A673 (cell line): Measurements from ENCODE around the gene ZSCAN12.

Experiments used
- CTCF ChIP-seq: fragments of 300-800, 200-600 bp; sonication (generic); conservative IDR thresholded peaks from 2 replicates; pipeline ENCODE4 v1.5.1; 2017; ENCODE audit warnings: low read depth, mild to moderate bottlenecking, antibody characterized with exemption, low read length, moderate library complexity, mixed read lengths
- EZH2 ChIP-seq: fragments of 200-600 bp; sonication (generic); IDR thresholded peaks from 2 replicates; pipeline ENCODE4 v1.6.1; 2017; ENCODE audit warnings: borderline replicate concordance, low read depth, mild to moderate bottlenecking, mixed read lengths, antibody characterized with exemption, low read length; ENCODE audit not compliant: poor library complexity, severe bottlenecking

GRCh38 chr6:28351493-28351925 lies 48.0 kb downstream of the ZSCAN12 start:
- TF ChIP-seq CTCF, result no peak
- TF ChIP-seq EZH2, result no peak
